GM19397 (cell line): ENCODE measurements around the gene ANO9.
"Not testable (repeated sequence)": the region's sequence is repeated elsewhere in the genome, so short reads cannot be mapped to it uniquely, and the experiment has no call there.

Source experiments
- ATAC-seq: cut with Tn5 transposase; IDR thresholded peaks from one replicate; pipeline ENCODE4 v1.9.1; 2021; ENCODE audit warnings: mild to moderate bottlenecking, moderate library complexity; ENCODE audit not compliant: unreplicated experiment

ANO9 gene

DNA sequence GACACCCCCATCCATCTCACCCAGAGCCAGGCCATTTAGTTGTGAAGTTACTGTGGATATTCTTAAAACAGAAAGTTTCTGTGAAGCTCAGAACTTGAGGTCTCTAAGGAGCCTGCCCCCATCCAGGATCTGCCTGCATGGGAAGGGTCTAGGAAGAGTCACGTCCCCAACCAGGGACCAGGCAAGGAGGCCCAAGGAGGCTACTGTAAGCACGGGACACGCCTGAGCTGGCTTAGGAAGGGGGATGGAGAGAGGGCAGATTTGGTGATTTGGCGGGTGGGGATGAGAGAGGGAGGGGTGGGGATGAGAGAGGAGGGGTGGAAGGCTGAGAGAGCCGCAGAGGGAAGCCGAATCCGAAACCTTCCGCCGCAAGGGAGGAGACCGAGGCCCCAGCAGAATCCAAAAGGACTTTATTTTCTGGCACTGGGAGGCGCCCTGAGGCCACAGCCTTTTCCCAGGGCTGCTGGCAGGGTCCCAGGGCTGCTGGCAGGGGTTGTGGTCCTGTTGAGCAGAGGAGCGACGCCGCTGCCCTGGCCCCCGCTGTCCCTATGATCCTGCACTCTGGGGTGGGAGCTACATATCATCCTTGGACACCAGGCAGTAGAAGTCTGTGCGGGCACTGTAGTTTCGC lies 36.4 kb downstream of the ANO9 start:
- ATAC-seq: no peak

DNA sequence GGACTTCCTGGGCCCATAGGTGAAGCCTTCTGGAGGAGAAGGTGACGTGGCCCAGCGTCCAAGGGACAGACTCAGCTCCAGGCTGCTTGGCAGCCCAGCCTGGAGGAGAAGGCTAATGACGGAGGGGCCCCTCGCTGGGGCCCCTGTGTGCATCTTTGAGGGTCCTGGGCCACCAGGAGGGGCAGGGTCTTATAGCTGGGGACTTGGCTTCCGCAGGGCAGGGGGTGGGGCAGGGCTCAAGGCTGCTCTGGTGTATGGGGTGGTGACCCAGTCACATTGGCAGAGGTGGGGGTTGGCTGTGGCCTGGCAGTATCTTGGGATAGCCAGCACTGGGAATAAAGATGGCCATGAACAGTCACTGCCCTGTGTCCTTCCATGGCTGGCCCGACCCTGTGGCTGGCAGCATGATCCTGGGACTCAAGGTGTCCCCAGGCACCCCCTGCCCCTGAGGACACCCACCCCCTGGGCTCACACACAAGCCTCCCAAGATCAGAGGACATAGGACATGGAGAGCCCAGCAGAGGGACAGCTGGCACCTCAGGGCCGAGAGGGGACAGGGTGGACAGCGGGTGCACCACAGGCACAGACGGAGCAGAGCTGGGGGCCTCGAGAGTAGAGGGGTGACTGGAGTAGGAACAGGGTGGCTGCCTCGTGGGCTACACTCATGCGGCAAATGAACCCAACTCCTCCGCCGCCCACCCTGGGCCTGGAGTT lies 37.1 kb downstream of the ANO9 start:
- ATAC-seq: no peak

DNA sequence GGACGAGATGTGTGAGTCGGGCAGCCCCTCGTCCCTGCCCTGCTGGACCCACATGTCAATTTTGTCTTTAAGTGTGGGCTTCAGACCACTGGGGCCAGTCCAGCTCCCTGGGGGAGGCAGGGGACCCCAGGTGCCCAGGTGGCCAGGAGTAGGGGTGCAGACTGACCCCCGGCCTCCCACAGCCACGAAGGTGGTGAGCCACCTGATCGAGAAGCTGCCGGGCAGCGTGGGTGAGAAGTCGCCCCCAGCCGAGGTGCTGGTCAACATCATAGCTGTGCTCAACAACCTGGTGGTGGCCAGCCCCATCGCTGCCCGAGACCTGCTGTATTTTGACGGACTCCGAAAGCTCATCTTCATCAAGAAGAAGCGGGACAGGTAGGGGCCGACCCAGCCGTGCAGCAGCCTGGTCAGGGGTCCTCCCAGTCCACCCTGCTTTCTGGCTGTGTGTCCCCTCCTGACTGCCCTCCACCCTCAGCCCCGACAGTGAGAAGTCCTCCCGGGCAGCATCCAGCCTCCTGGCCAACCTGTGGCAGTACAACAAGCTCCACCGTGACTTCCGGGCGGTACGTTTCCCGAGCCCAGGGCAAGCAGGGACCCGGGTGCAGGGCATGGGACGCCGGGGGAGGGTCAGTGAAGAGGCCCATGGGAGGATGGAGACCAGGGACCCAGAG lies 37.9 kb downstream of the ANO9 start:
- ATAC-seq: no peak

DNA sequence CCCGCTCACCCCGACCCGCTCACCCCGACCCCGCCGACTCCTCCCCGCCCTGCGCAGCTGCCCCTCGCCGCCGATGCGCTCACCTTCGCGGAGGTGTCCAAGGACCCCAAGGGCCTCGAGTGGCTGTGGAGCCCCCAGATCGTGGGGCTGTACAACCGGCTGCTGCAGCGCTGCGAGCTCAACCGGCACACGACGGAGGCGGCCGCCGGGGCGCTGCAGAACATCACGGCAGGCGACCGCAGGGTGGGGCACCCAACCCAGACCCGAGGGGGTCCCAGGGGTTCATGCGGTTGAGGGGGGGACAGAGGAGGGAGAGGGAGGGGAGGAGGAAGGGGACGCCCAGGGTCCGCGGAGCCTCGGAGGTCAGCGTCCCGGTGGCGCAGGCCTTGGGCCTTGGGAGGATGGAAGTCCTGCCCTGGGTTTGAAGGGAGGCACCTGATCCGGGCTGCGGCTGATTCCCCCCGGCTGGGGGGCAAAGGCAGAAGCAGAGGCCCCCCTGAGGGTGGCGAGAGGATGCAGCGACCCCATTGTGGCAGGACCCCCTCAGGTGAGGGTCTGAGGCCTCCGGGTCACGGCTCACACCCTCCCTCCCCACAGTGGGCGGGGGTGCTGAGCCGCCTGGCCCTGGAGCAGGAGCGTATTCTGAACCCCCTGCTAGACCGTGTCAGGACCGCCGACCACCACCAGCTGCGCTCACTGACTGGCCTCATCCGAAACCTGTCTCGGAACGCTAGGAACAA lies 38.6 kb downstream of the ANO9 start:
- no peak for ATAC-seq

DNA sequence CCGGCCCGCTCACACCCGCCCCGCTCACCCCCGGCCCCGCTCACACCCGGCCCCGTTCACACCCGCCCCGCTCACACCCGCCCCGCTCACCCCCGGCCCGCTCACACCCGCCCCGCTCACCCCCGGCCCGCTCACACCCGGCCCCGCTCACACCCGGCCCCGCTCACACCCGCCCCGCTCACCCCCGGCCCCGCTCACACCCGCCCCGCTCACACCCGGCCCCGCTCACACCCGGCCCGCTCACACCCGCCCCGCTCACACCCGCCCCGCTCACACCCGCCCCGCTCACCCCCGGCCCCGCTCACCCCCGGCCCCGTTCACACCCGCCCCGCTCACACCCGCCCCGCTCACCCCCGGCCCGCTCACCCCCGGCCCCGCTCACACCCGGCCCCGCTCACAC lies 40.6 kb downstream of the ANO9 start:
- not testable (repeated sequence) for ATAC-seq

DNA sequence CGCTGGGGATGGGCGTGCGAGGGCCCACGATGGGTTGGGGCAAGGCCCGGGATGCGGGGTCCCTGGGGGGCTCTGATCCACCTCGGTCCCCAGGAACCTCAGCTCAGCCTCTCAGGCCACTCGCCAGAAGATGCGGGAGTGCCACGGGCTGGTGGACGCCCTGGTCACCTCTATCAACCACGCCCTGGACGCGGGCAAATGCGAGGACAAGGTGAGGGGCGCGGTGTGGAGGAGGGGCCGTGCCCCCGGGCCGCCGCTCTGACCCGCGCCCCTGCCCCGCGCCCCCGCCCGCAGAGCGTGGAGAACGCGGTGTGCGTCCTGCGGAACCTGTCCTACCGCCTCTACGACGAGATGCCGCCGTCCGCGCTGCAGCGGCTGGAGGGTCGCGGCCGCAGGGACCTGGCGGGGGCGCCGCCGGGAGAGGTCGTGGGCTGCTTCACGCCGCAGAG lies 41.5 kb downstream of the ANO9 start:
- no peak for ATAC-seq

DNA sequence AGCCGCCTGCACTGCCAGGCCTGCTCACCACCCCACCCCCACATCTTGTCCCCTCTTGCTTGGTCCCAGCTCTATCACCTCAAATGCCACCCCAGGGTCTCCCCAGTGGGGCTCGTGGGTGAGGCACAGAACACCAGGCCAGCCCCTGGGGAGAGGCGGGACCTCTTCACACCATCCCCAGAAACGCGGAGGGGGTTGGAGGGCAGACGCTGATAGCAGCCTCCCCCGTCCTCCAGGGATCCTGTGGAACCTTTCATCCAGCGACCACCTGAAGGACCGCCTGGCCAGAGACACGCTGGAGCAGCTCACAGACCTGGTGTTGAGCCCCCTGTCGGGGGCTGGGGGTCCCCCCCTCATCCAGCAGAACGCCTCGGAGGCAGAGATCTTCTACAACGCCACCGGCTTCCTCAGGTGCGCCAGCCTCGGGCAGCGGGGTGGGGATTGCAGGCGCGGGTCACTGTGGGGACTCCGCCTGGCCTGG lies 42.0 kb downstream of the ANO9 start:
- no peak for ATAC-seq

DNA sequence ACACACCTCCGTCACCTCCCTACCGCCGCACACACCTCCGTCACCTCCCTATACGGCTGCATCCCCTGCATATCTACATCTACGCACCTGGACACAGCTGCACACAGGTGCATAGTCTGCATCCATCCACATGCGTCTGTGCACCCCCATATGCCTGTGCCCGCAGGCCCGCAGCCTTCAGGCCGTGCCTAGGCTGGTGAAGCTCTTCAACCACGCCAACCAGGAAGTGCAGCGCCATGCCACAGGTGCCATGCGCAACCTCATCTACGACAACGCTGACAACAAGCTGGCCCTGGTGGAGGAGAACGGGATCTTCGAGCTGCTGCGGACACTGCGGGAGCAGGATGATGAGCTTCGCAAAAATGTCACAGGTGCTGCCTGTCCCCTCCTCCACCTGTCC lies 43.0 kb downstream of the ANO9 start:
- no peak for ATAC-seq

DNA sequence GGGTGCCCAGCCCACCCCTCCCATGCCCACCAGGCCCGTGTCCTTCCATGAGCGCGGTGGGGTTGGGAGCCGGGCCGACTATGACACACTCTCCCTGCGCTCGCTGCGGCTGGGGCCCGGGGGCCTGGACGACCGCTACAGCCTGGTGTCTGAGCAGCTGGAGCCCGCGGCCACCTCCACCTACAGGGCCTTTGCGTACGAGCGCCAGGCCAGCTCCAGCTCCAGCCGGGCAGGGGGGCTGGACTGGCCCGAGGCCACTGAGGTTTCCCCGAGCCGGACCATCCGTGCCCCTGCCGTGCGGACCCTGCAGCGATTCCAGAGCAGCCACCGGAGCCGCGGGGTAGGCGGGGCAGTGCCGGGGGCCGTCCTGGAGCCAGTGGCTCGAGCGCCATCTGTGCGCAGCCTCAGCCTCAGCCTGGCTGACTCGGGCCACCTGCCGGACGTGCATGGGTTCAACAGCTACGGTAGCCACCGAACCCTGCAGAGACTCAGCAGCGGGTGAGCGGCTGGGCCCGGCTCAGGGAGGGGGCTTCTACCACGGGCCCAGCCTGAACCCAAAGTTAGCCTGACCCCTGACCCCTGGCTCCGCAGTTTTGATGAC lies 44.8 kb downstream of the ANO9 start:
- no peak for ATAC-seq

DNA sequence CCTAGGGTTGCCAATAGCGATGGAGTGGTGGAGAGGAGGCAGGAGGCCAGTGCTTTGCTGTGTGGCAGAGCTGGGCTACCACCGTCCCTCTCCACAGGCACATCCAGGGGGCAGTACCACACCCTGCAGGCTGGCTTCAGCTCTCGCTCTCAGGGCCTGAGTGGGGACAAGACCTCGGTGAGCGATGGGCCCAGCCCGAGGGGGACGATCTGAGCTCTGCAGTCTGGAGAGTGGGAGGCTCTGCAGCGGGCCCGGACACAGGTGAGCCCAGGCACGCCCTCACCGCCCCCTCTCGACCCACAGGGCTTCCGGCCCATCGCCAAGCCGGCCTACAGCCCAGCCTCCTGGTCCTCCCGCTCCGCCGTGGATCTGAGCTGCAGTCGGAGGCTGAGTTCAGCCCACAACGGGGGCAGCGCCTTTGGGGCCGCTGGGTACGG lies 45.3 kb downstream of the ANO9 start:
- no peak for ATAC-seq

DNA sequence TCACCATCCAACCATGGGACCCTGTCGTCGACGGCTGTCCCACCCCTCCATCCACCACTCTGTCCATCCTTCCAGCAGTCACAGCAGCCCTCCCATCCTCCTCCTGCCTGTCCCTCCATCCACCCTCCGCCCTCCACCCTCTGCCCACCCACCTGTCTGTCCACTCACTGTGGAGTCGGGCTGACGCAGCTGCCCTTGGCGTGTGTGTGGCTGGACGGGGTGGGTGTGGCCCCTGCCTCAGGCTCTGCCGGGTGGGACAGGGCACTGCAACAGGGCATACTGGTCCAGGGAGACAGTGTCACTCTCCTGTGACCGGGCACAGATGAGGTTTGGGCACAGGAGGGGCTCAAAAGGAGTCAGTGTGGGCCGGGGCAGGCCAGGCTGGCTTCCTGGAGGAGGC lies 45.9 kb downstream of the ANO9 start:
- ATAC-seq: no peak

DNA sequence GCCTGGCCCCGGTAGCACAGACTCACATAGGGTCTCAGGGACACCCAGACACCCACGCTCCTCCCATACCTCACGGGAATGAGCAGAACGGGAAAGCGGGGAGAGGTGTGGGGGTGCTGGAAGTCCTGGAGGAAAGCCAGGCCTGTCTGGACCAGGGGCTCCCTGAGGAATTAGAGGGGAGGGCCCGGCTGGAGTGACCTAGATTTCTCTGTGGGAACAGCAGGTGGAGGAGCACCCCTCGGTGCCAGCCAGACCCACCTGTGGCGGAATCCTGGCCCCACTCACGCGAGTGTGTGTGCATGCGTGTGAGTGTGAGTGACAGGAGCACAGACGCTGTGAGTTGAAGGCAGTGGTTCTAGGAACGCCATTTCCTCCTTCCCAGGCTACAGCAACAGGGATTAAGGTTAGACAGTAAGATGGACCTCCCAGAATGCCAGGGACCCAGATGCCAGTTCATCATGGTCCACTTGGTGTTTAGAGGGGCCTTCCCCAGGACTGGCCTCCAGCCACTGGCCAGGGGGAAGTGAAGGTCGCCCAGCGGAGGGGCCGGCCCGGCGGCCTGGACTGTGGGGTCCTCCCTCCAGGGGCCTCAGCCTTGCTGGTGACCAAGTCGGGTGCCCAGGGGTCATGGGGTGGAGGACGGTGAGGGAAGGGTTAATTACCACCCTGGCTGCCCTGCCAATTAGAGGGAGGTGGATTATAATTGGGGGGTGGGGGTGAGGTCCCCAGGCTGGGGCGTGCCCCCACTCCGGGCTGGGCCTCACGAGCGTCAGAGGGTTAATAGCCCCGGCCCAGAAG lies 46.8 kb downstream of the ANO9 start:
- ATAC-seq: no peak

DNA sequence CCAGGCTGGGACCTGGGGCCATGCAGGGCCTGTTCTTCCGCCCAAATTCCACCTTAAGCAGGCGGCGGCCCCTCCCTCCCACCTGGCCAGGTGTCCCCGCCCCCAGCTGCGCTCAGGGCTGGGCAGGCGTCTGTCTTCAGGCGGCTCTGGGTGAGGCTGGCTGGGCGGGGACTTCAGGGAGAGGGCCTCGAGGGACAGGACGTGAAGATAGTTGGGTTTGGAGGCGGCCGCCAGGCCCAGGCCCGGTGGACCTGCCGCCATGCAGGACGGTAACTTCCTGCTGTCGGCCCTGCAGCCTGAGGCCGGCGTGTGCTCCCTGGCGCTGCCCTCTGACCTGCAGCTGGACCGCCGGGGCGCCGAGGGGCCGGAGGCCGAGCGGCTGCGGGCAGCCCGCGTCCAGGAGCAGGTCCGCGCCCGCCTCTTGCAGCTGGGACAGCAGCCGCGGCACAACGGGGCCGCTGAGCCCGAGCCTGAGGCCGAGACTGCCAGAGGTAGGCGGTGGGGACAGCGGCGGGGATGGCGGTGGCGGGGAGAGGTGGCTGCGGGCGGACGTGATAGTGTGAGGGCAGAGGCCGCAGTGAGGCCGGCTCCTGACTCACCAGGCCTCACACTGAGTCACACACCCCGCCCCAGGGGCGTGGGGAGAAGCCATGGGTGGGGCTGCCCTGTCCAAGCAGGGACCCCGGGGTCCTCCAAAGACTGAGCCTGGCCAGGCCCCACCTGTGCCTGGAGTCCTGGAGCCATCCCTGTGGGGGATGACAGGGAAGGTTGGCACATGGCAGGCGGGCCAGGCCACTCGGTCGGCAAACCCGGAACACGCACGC lies 47.6 kb downstream of the ANO9 start, which contains the start of gene PKP3:
TSS of gene PKP3 (plus strand) at position 176 of the 824 bp plus-strand sequence. CDS start at position 260, 84 bp downstream.
- ATAC-seq: no peak

DNA sequence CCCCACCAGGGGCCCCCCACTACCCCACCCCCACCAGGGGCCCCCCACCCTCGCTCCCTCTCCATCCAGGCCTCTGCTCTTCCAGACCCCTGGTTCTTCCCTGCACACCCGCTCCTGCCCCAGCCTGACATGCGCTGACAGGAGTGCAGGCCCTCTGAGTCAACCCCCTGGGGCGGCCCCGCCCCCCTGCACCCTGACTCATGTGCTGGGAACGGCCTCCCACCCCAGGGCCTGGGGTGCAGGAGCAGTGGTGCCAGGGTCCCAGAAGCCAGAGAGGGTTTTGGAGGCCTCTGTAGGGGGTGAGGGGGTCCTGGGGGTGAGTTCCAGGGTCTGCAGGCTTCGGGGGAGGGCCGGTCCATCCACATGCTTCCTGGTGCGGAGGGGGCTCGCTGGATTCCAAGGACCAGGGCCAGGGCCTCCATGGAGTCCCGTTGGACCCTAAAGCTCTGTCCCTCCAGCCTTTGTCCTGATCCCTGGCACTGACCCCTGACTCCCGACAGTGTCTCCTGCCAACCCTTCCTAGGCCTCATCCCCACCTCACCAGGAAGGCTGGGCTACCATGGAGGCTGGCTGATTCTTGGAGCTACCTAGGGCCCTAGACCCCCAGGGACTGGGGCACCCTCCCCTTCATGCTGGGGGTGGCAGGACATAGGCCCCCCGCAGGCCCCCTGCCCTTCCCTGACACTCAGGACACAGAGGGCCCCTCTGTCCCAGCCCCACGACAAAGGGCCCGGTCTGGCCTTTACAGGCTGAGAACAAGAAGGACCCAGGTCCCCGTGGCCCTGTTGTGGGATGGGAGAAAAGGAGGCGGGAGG lies 48.4 kb downstream of the ANO9 start:
- no peak for ATAC-seq

DNA sequence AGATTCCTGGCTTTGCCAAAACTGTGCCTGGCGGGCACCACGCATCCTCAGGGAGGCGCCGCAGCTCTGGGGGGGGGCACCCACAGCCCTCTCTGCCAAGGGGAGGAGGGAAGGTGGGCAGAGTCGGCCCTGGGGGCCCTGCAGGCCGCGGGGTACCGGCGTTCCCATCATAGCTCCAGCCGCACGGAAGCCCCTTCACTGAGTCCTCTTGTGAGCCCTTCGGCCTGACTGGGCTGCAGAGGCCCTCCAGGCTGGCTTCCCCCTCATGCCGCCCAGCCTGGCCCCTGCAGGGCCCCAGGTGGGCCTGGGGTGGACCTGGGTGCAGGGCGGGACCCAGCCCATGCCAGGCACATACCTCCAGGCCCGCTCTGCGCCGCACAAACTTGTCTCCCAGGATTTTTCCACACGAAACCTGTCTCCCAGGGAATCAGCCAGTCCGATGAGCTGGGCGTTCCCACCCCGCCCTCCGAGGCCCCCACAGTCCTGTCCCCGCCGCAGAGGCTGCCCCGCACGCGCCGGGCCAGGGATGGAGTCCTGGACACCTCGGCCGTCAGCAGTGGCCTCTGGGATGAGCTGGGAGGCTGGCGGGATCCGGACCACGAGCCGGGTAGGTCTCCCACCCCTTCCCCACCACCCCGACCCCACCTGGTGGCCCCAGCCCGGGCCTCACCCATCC lies 49.6 kb downstream of the ANO9 start:
- no peak for ATAC-seq

DNA sequence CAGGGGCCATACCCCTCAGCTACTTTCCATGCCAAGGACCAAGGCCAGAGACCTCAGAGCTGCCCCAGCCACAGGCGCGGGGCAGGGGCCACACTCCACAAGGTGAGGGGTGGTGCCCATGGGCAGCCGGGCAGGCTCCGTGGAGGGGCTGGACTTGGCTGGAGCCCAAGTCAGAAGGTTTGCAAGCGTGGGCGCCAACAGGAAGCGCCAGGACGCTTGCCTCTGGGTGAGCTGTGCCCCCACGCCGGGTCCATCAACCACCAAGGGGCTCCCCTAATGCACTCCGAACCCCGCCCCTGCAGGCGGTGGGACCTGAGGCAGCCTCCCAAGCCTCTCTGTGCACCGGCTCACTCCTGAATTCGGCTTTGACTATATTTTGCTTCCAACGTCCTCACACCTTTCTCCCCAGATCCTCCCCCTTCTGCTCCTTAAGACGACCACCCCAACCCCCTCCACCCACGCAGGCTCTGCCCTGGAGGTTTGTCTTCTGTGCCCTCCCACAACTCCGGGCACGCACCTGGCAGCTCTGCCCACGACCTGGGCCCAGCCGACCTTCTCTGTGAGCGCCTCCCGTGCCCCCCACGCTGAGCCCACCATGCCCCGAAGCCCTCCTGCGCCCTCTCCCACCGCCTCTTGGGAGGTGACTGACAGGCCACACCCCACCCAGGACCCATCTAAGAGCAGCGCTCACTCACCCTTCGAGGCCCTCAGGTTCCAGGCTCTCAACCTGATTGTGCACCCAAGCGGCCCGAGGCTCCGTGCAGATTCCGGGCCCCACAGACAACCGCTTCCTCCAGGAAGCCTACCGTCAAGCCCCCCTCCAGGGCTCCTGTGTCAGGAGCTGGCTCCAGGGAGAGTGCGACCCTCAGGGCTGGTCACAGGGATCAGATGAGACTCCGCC lies 50.4 kb downstream of the ANO9 start:
- no peak for ATAC-seq

DNA sequence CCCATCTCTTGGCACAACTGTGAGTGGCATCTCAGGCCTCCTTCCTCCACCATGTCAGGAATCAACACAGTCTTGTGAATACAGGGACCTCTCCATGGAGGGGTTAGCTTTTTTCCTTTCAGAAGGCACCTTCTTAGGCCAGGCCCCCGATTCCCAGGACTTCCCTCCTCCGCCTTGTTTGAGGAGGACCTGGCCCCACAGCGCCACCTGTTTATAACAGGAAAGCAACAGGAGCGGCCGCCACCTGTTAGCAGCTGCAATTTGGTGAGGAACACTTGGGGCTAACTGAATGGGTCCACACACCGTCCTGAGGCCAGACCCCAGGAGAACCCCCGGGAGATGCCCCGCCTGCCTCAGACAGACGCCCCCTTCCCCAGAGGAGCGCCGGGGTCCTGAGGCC lies 51.6 kb downstream of the ANO9 start:
- no peak for ATAC-seq
